ENCODE data around the gene NELFE.

Gene NELFE

DNA sequence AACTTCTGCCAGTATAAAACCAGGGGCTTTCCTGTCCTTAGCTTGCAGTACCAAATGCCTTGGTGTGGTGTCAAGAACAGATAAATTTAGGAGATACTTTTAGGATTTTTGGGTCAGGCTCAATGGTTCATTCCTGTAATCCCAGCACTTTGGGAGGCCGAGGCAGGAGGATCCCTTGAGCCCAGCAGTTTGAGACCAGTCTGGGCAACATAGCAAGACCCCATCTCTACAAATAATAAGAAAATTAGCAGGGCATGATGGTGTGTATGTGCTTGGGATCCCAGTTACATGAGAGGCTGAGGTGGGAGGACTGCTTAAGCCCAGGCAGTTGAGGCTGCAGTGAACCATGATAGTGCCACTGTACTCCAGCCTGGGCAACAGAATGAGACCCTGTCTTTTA is 53.7 kb downstream of the NELFE start:
- Mint-ChIP-seq H3K27me3 (ENCODE audit: low read depth) (no peaks in the 10 kb centered on the region), H3K27ac (no peak overlapping the region), H3K4me1 (peaks cover 15% of the 10 kb centered on the region), H3K36me3 (ENCODE audit: low read depth) (no peaks in the 10 kb centered on the region), H3K4me3 (no peak overlapping the region), H3K9me3 (no peaks in the 10 kb centered on the region)
- TF ChIP-seq, protein P1, sequence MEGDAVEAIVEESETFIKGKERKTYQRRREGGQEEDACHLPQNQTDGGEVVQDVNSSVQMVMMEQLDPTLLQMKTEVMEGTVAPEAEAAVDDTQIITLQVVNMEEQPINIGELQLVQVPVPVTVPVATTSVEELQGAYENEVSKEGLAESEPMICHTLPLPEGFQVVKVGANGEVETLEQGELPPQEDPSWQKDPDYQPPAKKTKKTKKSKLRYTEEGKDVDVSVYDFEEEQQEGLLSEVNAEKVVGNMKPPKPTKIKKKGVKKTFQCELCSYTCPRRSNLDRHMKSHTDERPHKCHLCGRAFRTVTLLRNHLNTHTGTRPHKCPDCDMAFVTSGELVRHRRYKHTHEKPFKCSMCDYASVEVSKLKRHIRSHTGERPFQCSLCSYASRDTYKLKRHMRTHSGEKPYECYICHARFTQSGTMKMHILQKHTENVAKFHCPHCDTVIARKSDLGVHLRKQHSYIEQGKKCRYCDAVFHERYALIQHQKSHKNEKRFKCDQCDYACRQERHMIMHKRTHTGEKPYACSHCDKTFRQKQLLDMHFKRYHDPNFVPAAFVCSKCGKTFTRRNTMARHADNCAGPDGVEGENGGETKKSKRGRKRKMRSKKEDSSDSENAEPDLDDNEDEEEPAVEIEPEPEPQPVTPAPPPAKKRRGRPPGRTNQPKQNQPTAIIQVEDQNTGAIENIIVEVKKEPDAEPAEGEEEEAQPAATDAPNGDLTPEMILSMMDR (IDR thresholded peaks at IDR 0.05; ENCODE audit: unreplicated experiment in 3 of 3): no peak

DNA sequence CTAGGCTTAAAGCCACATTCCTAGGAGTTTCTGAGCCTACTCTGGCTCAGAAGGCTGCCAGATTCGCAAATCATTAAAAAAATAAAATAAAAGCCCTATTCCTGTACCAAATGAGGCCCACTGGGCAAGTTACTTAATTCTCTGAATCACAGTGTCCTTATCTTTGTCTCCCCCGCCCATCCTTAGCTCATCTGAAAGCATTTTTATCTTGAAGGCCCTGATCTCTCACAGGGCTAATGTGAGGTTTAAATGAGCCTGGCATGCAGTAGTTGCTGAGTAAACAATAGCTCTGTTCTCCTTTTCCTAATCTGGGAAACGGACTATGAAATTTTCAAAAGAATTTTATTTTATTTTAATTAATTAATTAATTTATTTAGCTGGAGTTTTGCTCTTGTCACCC is 54.8 kb downstream of the NELFE start:
- H3K4me3 Mint-ChIP-seq: peak overlapping the region in 2 of 3 experiments; percentile 24 to 62
- no peaks in the 10 kb centered on the region for H3K27me3 Mint-ChIP-seq (ENCODE audit: low read depth)
- H3K27ac Mint-ChIP-seq: peak overlapping the region; percentile 26 to 97 (median 82)
- H3K9me3 Mint-ChIP-seq: no peaks in the 10 kb centered on the region
- no peaks in the 10 kb centered on the region for H3K36me3 Mint-ChIP-seq (ENCODE audit: low read depth)
- peaks cover 25% of the 10 kb centered on the region for H3K4me1 Mint-ChIP-seq
- TF ChIP-seq, protein P1 (IDR thresholded peaks at IDR 0.05; ENCODE audit: unreplicated experiment in 3 of 3): no peak

Data from nephron (organoid).